K562 treated with DMSO at 1 percent for 12 hours (cell line): ENCODE measurements around the gene PYHIN1. TPM values are rescaled to one million over a fixed set of nuclear protein-coding genes. Genes with fewer than 3 reads are reported as not detected.

ENCODE experiments used
- total RNA-seq: library from RNA; unstranded; fragments of 300-600 nt; gene quantifications from 2 replicates; pipeline ENCODE4 v1.2.3, GENCODE V29; 2022; ENCODE audit not compliant: insufficient read depth

Gene PYHIN1
- total RNA-seq: not detected in 2 replicates

DNA sequence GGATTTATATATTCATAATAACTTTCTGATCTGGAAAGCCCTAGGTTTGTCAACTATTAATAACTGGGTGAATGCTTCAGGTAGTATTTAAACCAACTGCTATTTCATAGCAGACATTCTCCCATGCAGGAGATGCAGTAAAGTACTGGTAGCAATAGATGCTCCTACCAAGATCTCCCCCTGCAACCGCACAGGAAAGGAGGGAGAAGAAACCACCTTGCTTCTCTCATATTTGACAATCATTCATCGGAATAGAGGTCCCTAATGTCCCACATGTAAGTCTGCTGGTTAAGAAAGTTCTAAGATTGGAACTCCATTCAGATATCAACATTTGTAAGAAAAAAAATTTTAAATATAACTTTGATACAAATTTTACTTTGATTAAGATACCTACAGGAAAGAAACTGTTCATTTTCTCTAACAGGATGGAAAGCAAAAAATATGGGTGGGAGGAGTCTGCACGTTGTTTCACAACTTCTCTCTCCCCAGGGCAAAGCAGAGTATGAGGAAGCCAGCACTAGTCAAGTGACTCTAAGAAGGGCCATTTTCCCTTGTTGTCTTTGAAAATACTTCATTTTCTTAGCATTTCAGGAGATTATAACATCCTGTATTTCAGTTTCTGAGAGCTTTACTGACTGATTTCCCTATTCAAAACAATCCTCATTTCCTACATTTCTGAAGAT lies at the start of gene PYHIN1:
Gene PYHIN1, plus strand, starts transcription at position 498 of the 683 bp plus-strand sequence. CDS start 5,359 bp downstream, outside the sequence.

DNA sequence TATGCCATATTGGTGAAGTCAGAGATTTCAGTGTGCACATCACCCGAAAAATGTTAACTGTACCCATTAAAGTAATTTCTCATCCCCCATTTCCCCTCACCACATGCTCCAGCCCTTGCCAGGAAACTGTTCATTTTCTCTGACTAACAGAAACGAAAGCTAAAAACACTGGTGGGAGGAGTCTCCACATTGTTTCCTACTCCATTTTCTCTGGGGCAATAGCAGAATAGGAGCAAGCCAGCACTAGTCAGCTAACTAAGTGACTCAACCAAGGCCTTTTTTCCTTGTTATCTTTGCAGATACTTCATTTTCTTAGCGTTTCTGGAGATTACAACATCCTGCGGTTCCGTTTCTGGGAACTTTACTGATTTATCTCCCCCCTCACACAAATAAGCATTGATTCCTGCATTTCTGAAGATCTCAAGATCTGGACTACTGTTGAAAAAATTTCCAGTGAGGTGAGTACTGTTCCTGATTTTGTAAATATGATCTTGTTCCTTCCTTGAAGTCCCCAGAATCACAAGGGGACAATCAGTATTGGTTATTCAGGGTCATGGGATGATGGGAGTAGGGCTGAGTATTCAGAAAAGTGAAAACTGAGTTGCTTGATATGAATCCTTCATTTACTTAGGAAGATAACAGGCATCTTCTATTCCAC lies 78.5 kb downstream of the PYHIN1 start, which contains the start of gene IFI16:
Gene IFI16, plus strand, starts transcription at position 204 of the 658 bp plus-strand sequence. CDS start 4,774 bp downstream, outside the sequence.

Other genes with a start within 250 kb of the PYHIN1 start
- 10.0 and 15.3 TPM in 2 replicates for gene SPTA1, start 244.8 kb upstream of the PYHIN1 start, total RNA-seq
- gene OR6K2, start 230.9 kb upstream of the PYHIN1 start, total RNA-seq: not detected in 2 replicates
- not detected in 2 replicates for gene OR6K3, start 210.8 kb upstream of the PYHIN1 start, total RNA-seq
- gene OR6K6, start 176.8 kb upstream of the PYHIN1 start, total RNA-seq: not detected in 2 replicates
- 0.54 TPM in 1 of 2 replicates, not detected in the other for gene OR6N1, start 159.4 kb upstream of the PYHIN1 start, total RNA-seq
- not detected in 2 replicates for gene OR6N2, start 150.3 kb upstream of the PYHIN1 start, total RNA-seq
- gene MNDA, start 100.2 kb upstream of the PYHIN1 start, total RNA-seq: not detected in 2 replicates
- 14.1 and 28.2 TPM in 2 replicates for gene IFI16, start 78.4 kb downstream of the PYHIN1 start, total RNA-seq
- 1.2 and 2.7 TPM in 2 replicates for gene AIM2, start 145.2 kb downstream of the PYHIN1 start, total RNA-seq
- not detected in 2 replicates for gene CADM3, start 240.1 kb downstream of the PYHIN1 start, total RNA-seq